MM.1S (cell line): ENCODE data around the gene RCE1.

Source experiments
- DNase-seq: peaks from one replicate; pipeline ENCODE4 v3.0.0-alpha.2; 2015
- H2AFZ ChIP-seq: fragments of 300-600 bp; sonication (generic); 2 replicates; pipeline ENCODE4 v1.6.0; 2016; ENCODE audit warnings: antibody characterized with exemption, low read length
- H3F3A ChIP-seq: fragments of 300-600 bp; sonication (generic); 2 replicates; pipeline ENCODE4 v1.6.1; 2016; ENCODE audit warnings: mild to moderate bottlenecking, antibody characterized with exemption, low read length, moderate library complexity, mixed read lengths; ENCODE audit not compliant: insufficient read depth
- H3K27ac ChIP-seq: fragments of 300-600 bp; sonication (generic); 2 replicates; pipeline ENCODE4 v1.5.1; 2016; ENCODE audit warnings: mild to moderate bottlenecking, low read length
- H3K27me3 ChIP-seq: fragments of 300-600 bp; sonication (generic); replicated peaks from 2 replicates; pipeline ENCODE4 v1.6.0; 2016; ENCODE audit warnings: low read length; ENCODE audit not compliant: insufficient read depth
- H3K36me3 ChIP-seq: fragments of 300-600 bp; sonication (generic); replicated peaks from 2 replicates; pipeline ENCODE4 v1.6.1; 2016; ENCODE audit warnings: mild to moderate bottlenecking, low read length, mixed read lengths; ENCODE audit not compliant: insufficient read depth
- H3K4me1 ChIP-seq: fragments of 300-600 bp; sonication (generic); 2 replicates; pipeline ENCODE4 v1.6.1; 2016; ENCODE audit warnings: low read length, mixed read lengths
- H3K4me2 ChIP-seq: fragments of 300-600 bp; sonication (generic); 2 replicates; pipeline ENCODE4 v1.6.0; 2016; ENCODE audit warnings: low read depth, low read length
- H3K4me3 ChIP-seq: fragments of 300-600 bp; sonication (generic); 2 replicates; pipeline ENCODE4 v1.5.1; 2016; ENCODE audit warnings: low read length, mixed read lengths
- H3K79me2 ChIP-seq: fragments of 300-600 bp; sonication (generic); 2 replicates; pipeline ENCODE4 v1.6.1; 2016; ENCODE audit warnings: mixed run types, low read length, mixed read lengths
- H3K9ac ChIP-seq: fragments of 300-600 bp; sonication (generic); 2 replicates; pipeline ENCODE4 v1.6.1; 2016; ENCODE audit warnings: low read length, mixed read lengths
- H3K9me2 ChIP-seq: fragments of 300-600 bp; sonication (generic); replicated peaks from 2 replicates; pipeline ENCODE4 v1.6.1; 2016; ENCODE audit warnings: mild to moderate bottlenecking, low read length, mixed read lengths; ENCODE audit not compliant: insufficient read depth
- H3K9me3 ChIP-seq: fragments of 300-600 bp; sonication (generic); replicated peaks from 2 replicates; pipeline ENCODE4 v1.6.1; 2016; ENCODE audit warnings: mild to moderate bottlenecking, low read length, mixed read lengths; ENCODE audit not compliant: insufficient read depth
- H4K20me1 ChIP-seq: fragments of 300-600 bp; sonication (generic); 2 replicates; pipeline ENCODE4 v1.6.1; 2016; ENCODE audit warnings: mild to moderate bottlenecking, low read length, moderate library complexity, mixed read lengths; ENCODE audit not compliant: insufficient read depth
- EZH2 ChIP-seq: fragments of 300-600 bp; sonication (generic); optimal IDR thresholded peaks from 2 replicates; pipeline ENCODE3; 2017; ENCODE audit warnings: low read depth, mild to moderate bottlenecking, antibody characterized with exemption, low read length, mixed read lengths
- EZH2phosphoT487 ChIP-seq: fragments of 300-600 bp; sonication (generic); IDR thresholded peaks from 2 replicates; pipeline ENCODE4 v1.6.1; 2018; ENCODE audit warnings: antibody characterized with exemption, low read length
- TF ChIP-seq, protein P1 (sequence below): fragments of 300-600 bp; sonication (generic); IDR thresholded peaks from 2 replicates; pipeline ENCODE4 v1.5.1; 2016; ENCODE audit warnings: antibody characterized with exemption, low read length, mixed read lengths

RCE1 gene

DNA sequence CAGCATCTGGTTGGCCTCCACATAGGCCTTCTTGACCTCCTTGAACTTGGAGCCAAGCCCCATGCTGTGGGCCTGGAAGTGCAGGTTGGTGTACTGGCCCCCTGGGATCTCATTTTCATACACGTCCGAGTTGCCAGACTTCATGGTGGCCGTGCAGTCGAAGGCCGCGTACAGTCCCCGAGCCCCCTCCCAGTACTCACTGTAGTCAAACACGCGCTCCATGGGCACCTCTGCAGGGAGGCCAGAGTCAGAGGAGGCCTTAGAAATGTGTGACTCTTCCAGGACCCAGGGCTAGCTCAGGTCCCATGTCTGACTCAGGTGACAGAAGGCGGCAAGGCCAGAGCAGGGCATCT lies 7.0 kb downstream of the RCE1 start:
- no peaks in the 10 kb centered on the region for H3K9me2 ChIP-seq
- no peaks in the 10 kb centered on the region for H4K20me1 ChIP-seq
- H3K4me1 ChIP-seq: peaks cover 8% of the 10 kb centered on the region
- peaks cover 8% of the 10 kb centered on the region for H3K79me2 ChIP-seq
- TF ChIP-seq EZH2: no peak
- TF ChIP-seq EZH2phosphoT487: no peak
- TF ChIP-seq, protein P1, sequence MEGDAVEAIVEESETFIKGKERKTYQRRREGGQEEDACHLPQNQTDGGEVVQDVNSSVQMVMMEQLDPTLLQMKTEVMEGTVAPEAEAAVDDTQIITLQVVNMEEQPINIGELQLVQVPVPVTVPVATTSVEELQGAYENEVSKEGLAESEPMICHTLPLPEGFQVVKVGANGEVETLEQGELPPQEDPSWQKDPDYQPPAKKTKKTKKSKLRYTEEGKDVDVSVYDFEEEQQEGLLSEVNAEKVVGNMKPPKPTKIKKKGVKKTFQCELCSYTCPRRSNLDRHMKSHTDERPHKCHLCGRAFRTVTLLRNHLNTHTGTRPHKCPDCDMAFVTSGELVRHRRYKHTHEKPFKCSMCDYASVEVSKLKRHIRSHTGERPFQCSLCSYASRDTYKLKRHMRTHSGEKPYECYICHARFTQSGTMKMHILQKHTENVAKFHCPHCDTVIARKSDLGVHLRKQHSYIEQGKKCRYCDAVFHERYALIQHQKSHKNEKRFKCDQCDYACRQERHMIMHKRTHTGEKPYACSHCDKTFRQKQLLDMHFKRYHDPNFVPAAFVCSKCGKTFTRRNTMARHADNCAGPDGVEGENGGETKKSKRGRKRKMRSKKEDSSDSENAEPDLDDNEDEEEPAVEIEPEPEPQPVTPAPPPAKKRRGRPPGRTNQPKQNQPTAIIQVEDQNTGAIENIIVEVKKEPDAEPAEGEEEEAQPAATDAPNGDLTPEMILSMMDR: no peak
- H3F3A ChIP-seq: no peaks in the 10 kb centered on the region
- no peak overlapping the region for H3K27ac ChIP-seq
- H3K36me3 ChIP-seq: no peaks in the 10 kb centered on the region
- no peak overlapping the region for H3K9ac ChIP-seq
- H3K27me3 ChIP-seq: no peaks in the 10 kb centered on the region
- DNase-seq: no peak
- no peak overlapping the region for H3K4me3 ChIP-seq
- H2AFZ ChIP-seq: no peak overlapping the region
- H3K9me3 ChIP-seq: no peaks in the 10 kb centered on the region
- no peak overlapping the region for H3K4me2 ChIP-seq

DNA sequence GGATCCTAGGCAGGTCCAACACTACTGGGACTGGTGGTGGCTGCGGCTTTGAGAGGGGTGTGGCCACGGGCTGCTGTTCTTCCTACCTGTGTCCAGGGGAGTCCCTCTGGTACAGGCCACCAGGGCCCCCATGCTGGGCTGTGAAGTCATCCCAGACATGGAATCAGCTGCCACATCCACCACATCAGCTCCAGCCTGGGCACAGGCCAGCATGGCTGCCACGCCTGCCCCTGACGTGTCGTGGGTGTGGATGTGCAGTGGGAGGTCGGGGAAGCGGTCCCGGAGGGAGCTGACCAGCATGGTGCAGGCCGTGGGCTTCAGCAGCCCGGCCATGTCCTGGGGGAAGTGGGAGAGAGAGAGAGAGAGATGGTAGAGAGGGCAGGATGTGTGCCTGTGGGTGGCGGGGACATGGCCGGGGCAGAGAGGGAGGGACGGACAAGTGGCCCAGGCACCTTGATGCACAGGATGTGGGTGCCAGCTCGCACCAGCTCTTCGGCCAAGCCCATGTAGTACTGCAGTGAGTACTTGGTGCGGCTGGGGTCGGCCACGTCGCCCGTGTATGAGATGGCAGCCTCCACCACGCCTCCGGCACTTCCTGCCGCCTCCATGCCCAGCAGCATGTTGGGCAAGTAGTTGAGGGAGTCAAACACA lies 7.5 kb downstream of the RCE1 start:
- no peak for TF ChIP-seq EZH2
- TF ChIP-seq EZH2phosphoT487: no peak
- TF ChIP-seq, protein P1: no peak
- Histone ChIP-seq H4K20me1 (no peaks in the 10 kb centered on the region), H3K9me2 (no peaks in the 10 kb centered on the region), H3K79me2 (peaks cover 4% of the 10 kb centered on the region; the same call in 1 of the 2 replicates), H3K9ac (no peak overlapping the region), H3K9me3 (no peaks in the 10 kb centered on the region), H3F3A (no peaks in the 10 kb centered on the region), H3K27me3 (no peaks in the 10 kb centered on the region), H3K27ac (no peak overlapping the region), H2AFZ (no peak overlapping the region), H3K4me1 (peaks cover 8% of the 10 kb centered on the region), H3K4me2 (no peak overlapping the region), H3K36me3 (no peaks in the 10 kb centered on the region), H3K4me3 (no peak overlapping the region)
- DNase-seq: no peak

DNA sequence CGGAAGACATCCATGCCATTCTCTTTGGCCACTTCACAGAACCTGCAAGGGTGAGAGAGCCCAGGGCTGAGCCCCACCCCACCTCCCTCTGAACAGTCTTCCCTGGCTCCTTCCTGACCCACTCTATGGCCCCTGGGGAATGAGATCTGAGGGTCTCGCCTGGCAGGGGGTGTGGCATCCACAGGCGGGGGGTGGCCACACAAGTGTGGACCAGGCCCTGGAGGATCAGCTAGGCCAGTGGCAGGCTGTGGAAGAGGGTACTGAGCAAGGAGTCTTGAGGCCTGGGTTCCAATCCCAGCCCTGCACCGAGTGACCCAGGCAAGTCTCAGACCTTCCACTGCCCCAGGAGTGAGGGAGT lies 8.0 kb downstream of the RCE1 start:
- Histone ChIP-seq H2AFZ (peak overlapping the region; percentile 51), H3K4me3 (no peak overlapping the region), H3K79me2 (no peaks in the 10 kb centered on the region), H3K4me2 (no peak overlapping the region), H3K9me2 (no peaks in the 10 kb centered on the region), H3K27me3 (no peaks in the 10 kb centered on the region), H3K4me1 (peaks cover 8% of the 10 kb centered on the region), H4K20me1 (no peaks in the 10 kb centered on the region), H3F3A (no peaks in the 10 kb centered on the region), H3K27ac (no peak overlapping the region), H3K9ac (no peak overlapping the region), H3K36me3 (no peaks in the 10 kb centered on the region), H3K9me3 (no peaks in the 10 kb centered on the region)
- no peak for DNase-seq
- no peak for TF ChIP-seq EZH2phosphoT487
- TF ChIP-seq, protein P1: no peak
- no peak for TF ChIP-seq EZH2
